ENCODE results near the gene WDSUB1.

The WDSUB1 gene

GRCh38 chr2:159251296-159252173 lies 35.0 kb downstream of the WDSUB1 start:
- DNase-seq (ENCODE audit: extremely low read depth, low read depth): no peak
- H3K4me3 ChIP-seq (replicated peaks; ENCODE audit: low read depth, low read length): no peak overlapping the region
- no peak for TF ChIP-seq CTCF (IDR thresholded peaks at IDR 0.05; ENCODE audit: low read depth, low read length, missing control alignments)

DNA sequence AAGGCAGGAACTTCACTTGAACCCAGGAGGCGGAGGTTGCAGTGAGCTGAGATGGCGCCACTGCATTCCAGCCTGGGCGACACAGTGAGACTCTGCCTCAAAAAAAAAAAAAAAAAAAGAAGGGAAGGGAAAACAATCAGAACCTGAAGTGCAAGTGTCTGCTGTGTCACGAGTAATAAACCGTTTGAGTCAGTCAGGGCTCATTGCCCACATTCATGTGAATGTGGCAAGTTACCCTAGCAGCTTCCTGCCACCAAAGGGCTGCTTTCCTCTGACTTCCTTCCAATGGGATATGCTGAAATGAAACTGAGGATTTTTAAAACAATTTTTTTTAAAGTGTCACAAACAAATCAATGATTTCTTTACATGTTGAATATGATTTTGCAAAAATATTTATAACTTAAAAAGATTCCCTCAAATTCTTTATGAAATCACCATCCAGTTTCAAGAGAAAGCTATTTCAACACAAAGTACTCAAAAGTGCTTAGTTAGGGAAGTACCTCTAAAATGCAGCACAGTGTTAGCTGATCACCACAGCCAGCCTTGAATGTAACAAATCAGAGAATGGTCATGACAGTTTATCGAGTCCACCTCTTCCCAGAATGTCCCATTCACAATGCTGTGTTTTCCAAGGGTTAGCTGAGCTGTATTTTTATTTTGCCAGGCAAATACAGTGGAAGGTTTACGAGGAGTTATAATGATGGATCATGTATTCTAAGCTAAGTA lies 36.4 kb downstream of the WDSUB1 start:
- TF ChIP-seq CTCF (IDR thresholded peaks at IDR 0.05; ENCODE audit: low read depth, low read length, missing control alignments): no peak
- H3K4me3 ChIP-seq (replicated peaks; ENCODE audit: low read depth, low read length): no peak overlapping the region
- DNase-seq (ENCODE audit: extremely low read depth, low read depth): no peak

DNA sequence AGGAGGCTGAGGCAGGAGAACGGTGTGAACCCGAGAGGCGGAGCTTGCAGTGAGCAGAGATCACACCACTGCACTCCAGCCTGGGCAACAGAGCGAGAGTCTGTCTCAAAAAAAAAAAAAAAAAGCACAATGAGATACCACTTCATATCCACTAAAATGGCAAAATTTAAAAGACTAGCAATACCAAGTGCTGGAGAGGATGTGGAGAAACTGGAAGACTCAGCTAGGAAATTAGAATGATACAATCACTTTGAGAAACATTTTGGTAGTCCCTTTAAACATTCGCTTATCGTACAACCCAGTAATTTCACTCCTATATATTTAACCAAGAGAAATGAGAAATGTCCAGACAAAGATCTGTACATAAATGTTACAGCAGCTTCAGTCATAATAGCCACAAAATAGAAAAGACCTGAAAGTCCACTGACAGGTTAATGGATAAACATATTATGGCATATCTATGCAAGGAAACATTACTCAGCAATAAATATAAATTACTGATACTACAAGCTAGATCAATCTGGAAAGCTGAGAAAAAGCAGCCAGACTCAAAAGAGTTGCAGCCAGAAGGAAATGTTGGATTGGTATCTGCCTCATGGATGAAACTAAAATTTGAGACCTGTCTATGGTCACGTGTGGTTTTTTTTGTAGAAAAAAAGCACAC lies 40.0 kb downstream of the WDSUB1 start:
- no peak overlapping the region for H3K4me3 ChIP-seq (replicated peaks; ENCODE audit: low read depth, low read length)
- TF ChIP-seq CTCF (IDR thresholded peaks at IDR 0.05; ENCODE audit: low read depth, low read length, missing control alignments): no peak
- no peak for DNase-seq (ENCODE audit: extremely low read depth, low read depth)

- DNase-seq (ENCODE audit: extremely low read depth, low read depth): no peak
- no peak for TF ChIP-seq CTCF (IDR thresholded peaks at IDR 0.05; ENCODE audit: low read depth, low read length, missing control alignments)
- H3K4me3 ChIP-seq (replicated peaks; ENCODE audit: low read depth, low read length): no peak overlapping the region
Measured at GRCh38 chr2:159243529-159243928, 43.0 kb downstream of the WDSUB1 start.

GRCh38 chr2:159234868-159235267 lies 51.6 kb downstream of the WDSUB1 start:
- no peak for DNase-seq (ENCODE audit: extremely low read depth, low read depth)
- H3K4me3 ChIP-seq (replicated peaks; ENCODE audit: low read depth, low read length): no peak overlapping the region
- TF ChIP-seq CTCF (IDR thresholded peaks at IDR 0.05; ENCODE audit: low read depth, low read length, missing control alignments): no peak

GRCh38 chr2:159232456-159233170 lies 53.9 kb downstream of the WDSUB1 start:
- TF ChIP-seq CTCF (IDR thresholded peaks at IDR 0.05; ENCODE audit: low read depth, low read length, missing control alignments): no peak
- no peak overlapping the region for H3K4me3 ChIP-seq (replicated peaks; ENCODE audit: low read depth, low read length)
- no peak for DNase-seq (ENCODE audit: extremely low read depth, low read depth)
